H1 (cell line): ENCODE measurements around the gene MICALL2. TPM values are rescaled to one million over a fixed set of nuclear protein-coding genes. Genes with fewer than 3 reads are reported as not detected.

Experiments used
- ATF2 ChIP-seq: IDR thresholded peaks from 2 replicates; pipeline ENCODE4 v1.6.1; 2012; ENCODE audit warnings: low read length, inconsistent platforms
- BRCA1 ChIP-seq: IDR thresholded peaks from 2 replicates; pipeline ENCODE4 v1.6.1; 2012; ENCODE audit warnings: low read depth, low read length, improper control_type of control experiment
- CEBPB ChIP-seq: IDR thresholded peaks from 2 replicates; pipeline ENCODE4 v1.6.1; 2012; ENCODE audit warnings: low read depth, low read length
- TCF12 ChIP-seq: IDR thresholded peaks from 2 replicates; pipeline ENCODE4 v1.6.1; 2011; ENCODE audit warnings: low read depth, mild to moderate bottlenecking, low read length
- polyA plus RNA-seq, 7 experiments: library from polyadenylated mRNA; depleted of rRNA in 3 of 7; stranded (reverse) in 5 of 7; unstranded in 2 of 7; fragments of >200 nt in 5 of 7; fragments of 200-250 nt in 2 of 7; gene quantifications; 1 replicate in 5 of 7; 2 replicates in 1 of 7; 4 replicates in 1 of 7; pipeline versions ENCODE4 v1.2.1 to v1.2.3, GENCODE V29; 2011 to 2013; ENCODE audit warnings: missing spikeins in 2 of 7, mixed read lengths in 2 of 7
- total RNA-seq: library from RNA; stranded (reverse); fragmentation: NEBNext Ultra II Directional; extraction: Animal tissue kit (Norgen Biotek cat#: 25700); gene quantifications from 2 replicates; pipeline ENCODE4 v1.2.1, GENCODE V29; 2021

MICALL2 gene
- total and polyA plus RNA-seq, 2 of the 8 experiments (the other 6 are each of a cell fraction or from before 2014, with no cell fraction given), result 5.3 to 8.5 TPM

GRCh38 chr7:1458683-1459511, at the start of gene MICALL2 (continued):
- TF ChIP-seq BRCA1 (no peak), TCF12 (no peak), CEBPB (no peak), ATF2 (no peak)
